Smooth muscle cell (in vitro differentiated cells): ENCODE measurements around the gene FARS2. TPM values are rescaled to one million over a fixed set of nuclear protein-coding genes. Genes with fewer than 3 reads are reported as not detected.

Source experiments
- DNase-seq: peaks from one replicate; lab custom pipeline; 2025; ENCODE audit not compliant: unreplicated experiment; lab: John Stamatoyannopoulos, UW
- H2AFZ ChIP-seq: fragments of 200-600 bp; sonication (generic); 2 replicates; pipeline ENCODE4 v1.6.0; 2016; ENCODE audit warnings: antibody characterized with exemption, low read depth, mild to moderate bottlenecking
- H3F3A ChIP-seq: fragments of 200-600 bp; sonication (generic); 2 replicates; pipeline ENCODE4 v1.6.0; 2017; ENCODE audit warnings: antibody characterized with exemption, low read depth
- H3K27ac ChIP-seq: fragments of 200-600 bp; sonication (generic); 2 replicates; pipeline ENCODE4 v1.5.1; 2016; ENCODE audit warnings: low read depth, mild to moderate bottlenecking
- H3K27me3 ChIP-seq: fragments of 200-600 bp; sonication (generic); 2 replicates; pipeline ENCODE4 v1.6.1; 2016; ENCODE audit warnings: low read depth, mild to moderate bottlenecking
- H3K36me3 ChIP-seq: fragments of 200-600 bp; sonication (generic); 2 replicates; pipeline ENCODE4 v1.5.1; 2016; ENCODE audit warnings: low read depth
- H3K4me1 ChIP-seq: fragments of 200-600 bp; sonication (generic); 2 replicates; pipeline ENCODE4 v1.5.1; 2016; ENCODE audit warnings: low read depth
- H3K4me2 ChIP-seq: fragments of 200-600 bp; sonication (generic); 2 replicates; pipeline ENCODE4 v1.6.0; 2016; ENCODE audit warnings: mild to moderate bottlenecking
- H3K4me3 ChIP-seq: fragments of 200-600 bp; sonication (generic); 2 replicates; pipeline ENCODE4 v1.5.1; 2016; ENCODE audit warnings: mild to moderate bottlenecking
- H3K79me2 ChIP-seq: fragments of 200-600 bp; sonication (generic); 2 replicates; pipeline ENCODE4 v1.6.0; 2016; ENCODE audit warnings: low read depth, mild to moderate bottlenecking
- H3K9ac ChIP-seq: fragments of 200-600 bp; sonication (generic); 2 replicates; pipeline ENCODE4 v1.6.0; 2016; ENCODE audit warnings: low read depth
- H3K9me3 ChIP-seq: fragments of 200-600 bp; sonication (generic); replicated peaks from 2 replicates; pipeline ENCODE4 v1.5.1; 2016; ENCODE audit warnings: low read depth
- H4K20me1 ChIP-seq: fragments of 200-600 bp; sonication (generic); 2 replicates; pipeline ENCODE4 v1.6.0; 2016; ENCODE audit warnings: low read depth
- WGBS: methylation state at CpG from one replicate; pipeline ENCODE4 v1.1.7; 2016; ENCODE audit warnings: low lambda C conversion rate; 5-methylcytosine and 5-hydroxymethylcytosine counted together
- polyA plus RNA-seq: library from polyadenylated mRNA; unstranded; fragments of >200 nt; fragmentation: Nextera tagmentation; extraction: Ambion mirVana; gene quantifications from 2 replicates; pipeline ENCODE4 v1.2.1, GENCODE V29; 2016
- total RNA-seq: library from RNA; depleted of rRNA; stranded (reverse); fragments of >200 nt; gene quantifications from 2 replicates; pipeline ENCODE4 v1.2.3, GENCODE V29; 2014
- TF ChIP-seq, protein P1 (sequence below): fragments of 200-600 bp; sonication (generic); IDR thresholded peaks from 2 replicates; pipeline ENCODE4 v1.5.1; 2017; ENCODE audit warnings: borderline replicate concordance, mild to moderate bottlenecking, antibody characterized with exemption; ENCODE audit not compliant: insufficient read depth, poor library complexity, severe bottlenecking

FARS2 gene
- total and polyA plus RNA-seq, 2 experiments from 2014 or later, result 9.6 to 13.2 TPM

GRCh38 chr6:5659467-5659866, 398.2 kb downstream of the FARS2 start:
- Histone ChIP-seq H3K4me3 (no peak overlapping the region), H4K20me1 (peaks cover 5% of the 10 kb centered on the region), H3K27me3 (no peaks in the 10 kb centered on the region), H2AFZ (no peak overlapping the region), H3F3A (no peaks in the 10 kb centered on the region), H3K4me1 (no peaks in the 10 kb centered on the region), H3K36me3 (no peaks in the 10 kb centered on the region), H3K79me2 (no peaks in the 10 kb centered on the region), H3K27ac (no peak overlapping the region), H3K4me2 (no peak overlapping the region), H3K9me3 (no peaks in the 10 kb centered on the region), H3K9ac (no peak overlapping the region)
- no peak for DNase-seq
- TF ChIP-seq, protein P1, sequence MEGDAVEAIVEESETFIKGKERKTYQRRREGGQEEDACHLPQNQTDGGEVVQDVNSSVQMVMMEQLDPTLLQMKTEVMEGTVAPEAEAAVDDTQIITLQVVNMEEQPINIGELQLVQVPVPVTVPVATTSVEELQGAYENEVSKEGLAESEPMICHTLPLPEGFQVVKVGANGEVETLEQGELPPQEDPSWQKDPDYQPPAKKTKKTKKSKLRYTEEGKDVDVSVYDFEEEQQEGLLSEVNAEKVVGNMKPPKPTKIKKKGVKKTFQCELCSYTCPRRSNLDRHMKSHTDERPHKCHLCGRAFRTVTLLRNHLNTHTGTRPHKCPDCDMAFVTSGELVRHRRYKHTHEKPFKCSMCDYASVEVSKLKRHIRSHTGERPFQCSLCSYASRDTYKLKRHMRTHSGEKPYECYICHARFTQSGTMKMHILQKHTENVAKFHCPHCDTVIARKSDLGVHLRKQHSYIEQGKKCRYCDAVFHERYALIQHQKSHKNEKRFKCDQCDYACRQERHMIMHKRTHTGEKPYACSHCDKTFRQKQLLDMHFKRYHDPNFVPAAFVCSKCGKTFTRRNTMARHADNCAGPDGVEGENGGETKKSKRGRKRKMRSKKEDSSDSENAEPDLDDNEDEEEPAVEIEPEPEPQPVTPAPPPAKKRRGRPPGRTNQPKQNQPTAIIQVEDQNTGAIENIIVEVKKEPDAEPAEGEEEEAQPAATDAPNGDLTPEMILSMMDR, result no peak

- no peaks in the 10 kb centered on the region for H3K36me3 ChIP-seq
- H3K27ac ChIP-seq, result no peak overlapping the region
- WGBS, result 67% methylated on average over 5 of the region's 5 CpGs
- H3K4me3 ChIP-seq, result no peak overlapping the region
- no peak for DNase-seq
- H3F3A ChIP-seq, result no peaks in the 10 kb centered on the region
- no peaks in the 10 kb centered on the region for H3K27me3 ChIP-seq
- no peak overlapping the region for H3K4me2 ChIP-seq
- TF ChIP-seq, protein P1, result no peak
- H2AFZ ChIP-seq, result no peak overlapping the region
- no peaks in the 10 kb centered on the region for H3K9me3 ChIP-seq
- H4K20me1 ChIP-seq, result peaks cover 5% of the 10 kb centered on the region
- no peaks in the 10 kb centered on the region for H3K79me2 ChIP-seq
- no peaks in the 10 kb centered on the region for H3K4me1 ChIP-seq
- H3K9ac ChIP-seq, result no peak overlapping the region
Measured at GRCh38 chr6:5660772-5661171, 399.5 kb downstream of the FARS2 start.

DNA sequence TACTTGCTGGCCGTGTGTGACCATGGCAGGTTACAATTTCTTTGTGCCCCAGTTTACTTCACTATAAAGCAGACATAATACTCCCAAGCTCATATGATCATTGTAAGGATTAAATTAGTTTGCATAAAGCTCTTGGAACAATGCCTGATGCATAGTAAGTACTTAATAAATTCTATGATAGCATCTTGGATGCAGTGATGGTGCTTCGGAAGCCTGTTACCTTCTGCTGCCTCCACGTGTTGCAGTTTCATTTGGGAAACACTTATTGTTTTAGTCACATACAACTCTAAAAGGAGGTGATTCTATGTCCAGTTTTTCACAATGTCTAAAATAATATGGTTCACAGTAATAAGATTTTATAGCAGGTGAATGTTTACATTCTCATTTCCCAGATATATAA, 401.5 kb downstream of the FARS2 start:
- WGBS, result 87% methylated on average over 3 of the region's 3 CpGs
- H3K36me3 ChIP-seq, result no peaks in the 10 kb centered on the region

DNA sequence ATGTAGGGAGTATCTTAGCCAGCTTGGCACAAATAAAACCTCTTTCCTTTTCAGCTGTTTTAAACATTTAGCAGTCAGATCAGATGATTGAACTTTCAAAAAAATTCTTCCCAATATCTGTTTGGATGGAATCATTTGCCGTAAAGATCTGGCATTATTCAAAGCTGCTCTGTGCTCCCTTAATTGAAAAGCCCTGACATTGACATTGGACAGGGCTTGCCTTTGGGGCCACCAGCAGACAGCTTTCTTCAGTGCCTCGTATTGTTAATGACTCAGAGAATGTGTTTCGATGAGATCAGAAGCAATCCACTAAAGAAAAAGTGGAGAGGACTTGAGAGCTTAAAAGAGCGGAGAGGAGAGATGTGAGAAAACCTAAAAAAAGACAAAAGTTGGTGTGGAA, 401.9 kb downstream of the FARS2 start:
- no peak overlapping the region for H3K4me3 ChIP-seq
- peaks cover 5% of the 10 kb centered on the region for H4K20me1 ChIP-seq
- no peak overlapping the region for H3K9ac ChIP-seq
- TF ChIP-seq, protein P1, result no peak
- peak overlapping the region; percentile 48 for H3K4me2 ChIP-seq
- no peaks in the 10 kb centered on the region for H3K27me3 ChIP-seq
- WGBS, result 3% methylated on average over 4 of the region's 4 CpGs
- no peaks in the 10 kb centered on the region for H3K36me3 ChIP-seq
- no peak for DNase-seq
- no peaks in the 10 kb centered on the region for H3K79me2 ChIP-seq
- H2AFZ ChIP-seq, result no peak overlapping the region
- H3K9me3 ChIP-seq, result no peaks in the 10 kb centered on the region
- H3K27ac ChIP-seq, result no peak overlapping the region
- no peaks in the 10 kb centered on the region for H3K4me1 ChIP-seq
- no peaks in the 10 kb centered on the region for H3F3A ChIP-seq

More for the DNA sequence above, 401.5 kb downstream of the FARS2 start:
- Histone ChIP-seq H3K4me1 (no peaks in the 10 kb centered on the region), H3K79me2 (no peaks in the 10 kb centered on the region), H3K27ac (no peak overlapping the region), H3K9me3 (no peaks in the 10 kb centered on the region), H3F3A (no peaks in the 10 kb centered on the region), H3K27me3 (no peaks in the 10 kb centered on the region), H3K9ac (no peak overlapping the region), H4K20me1 (peaks cover 5% of the 10 kb centered on the region), H3K4me2 (peak overlapping the region; percentile 48), H3K4me3 (no peak overlapping the region), H2AFZ (no peak overlapping the region)
- TF ChIP-seq, protein P1, result no peak
- DNase-seq, result no peak
